GM21717 (cell line): ENCODE data around the gene STX7.
"Not testable (repeated sequence)": the region's sequence is repeated elsewhere in the genome, so short reads cannot be mapped to it uniquely, and the experiment has no call there.

Experiments
- ATAC-seq: cut with Tn5 transposase; IDR thresholded peaks from one replicate; pipeline ENCODE4 v1.9.1; 2021; ENCODE audit warnings: mild to moderate bottlenecking, moderate library complexity; ENCODE audit not compliant: unreplicated experiment

STX7 gene, protein sequence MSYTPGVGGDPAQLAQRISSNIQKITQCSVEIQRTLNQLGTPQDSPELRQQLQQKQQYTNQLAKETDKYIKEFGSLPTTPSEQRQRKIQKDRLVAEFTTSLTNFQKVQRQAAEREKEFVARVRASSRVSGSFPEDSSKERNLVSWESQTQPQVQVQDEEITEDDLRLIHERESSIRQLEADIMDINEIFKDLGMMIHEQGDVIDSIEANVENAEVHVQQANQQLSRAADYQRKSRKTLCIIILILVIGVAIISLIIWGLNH

GRCh38 chr6:132512638-132513632 lies at the start of gene STX7:
STX7 (minus strand) TSS chr6:132513116; CDS start chr6:132503530, 9,586 bp downstream.
- ATAC-seq = peak; percentile 92

DNA sequence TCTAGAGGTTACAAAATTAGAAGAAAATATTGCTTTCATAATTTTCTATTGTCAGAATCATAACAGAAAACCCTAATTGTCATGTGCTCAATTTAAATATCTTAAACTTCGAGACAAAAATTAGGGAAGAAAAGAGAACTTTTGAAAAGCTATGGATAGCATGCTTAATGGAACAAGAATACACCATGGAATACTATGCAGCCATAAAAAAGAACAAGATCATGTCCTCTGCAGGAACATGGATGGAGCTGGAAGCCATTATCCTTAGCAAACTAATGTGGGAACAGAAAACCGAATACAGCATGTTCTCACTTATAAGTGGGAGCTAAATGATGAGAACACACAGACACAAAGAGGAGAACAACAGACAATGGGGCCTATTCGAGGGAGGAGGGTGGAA lies 47.2 kb upstream of the STX7 start:
- ATAC-seq = not testable (repeated sequence)

- ATAC-seq = no peak
Observed at GRCh38 chr6:132552372-132552771, 39.5 kb upstream of the STX7 start, which contains the start of gene TAAR8. TAAR8 (plus strand) TSS chr6:132552672; CDS start chr6:132552693, 21 bp downstream.

GRCh38 chr6:132551214-132551613 lies 38.3 kb upstream of the STX7 start:
- no peak for ATAC-seq

- ATAC-seq = no peak
Observed at GRCh38 chr6:132548746-132549463, 36.0 kb upstream of the STX7 start.

DNA sequence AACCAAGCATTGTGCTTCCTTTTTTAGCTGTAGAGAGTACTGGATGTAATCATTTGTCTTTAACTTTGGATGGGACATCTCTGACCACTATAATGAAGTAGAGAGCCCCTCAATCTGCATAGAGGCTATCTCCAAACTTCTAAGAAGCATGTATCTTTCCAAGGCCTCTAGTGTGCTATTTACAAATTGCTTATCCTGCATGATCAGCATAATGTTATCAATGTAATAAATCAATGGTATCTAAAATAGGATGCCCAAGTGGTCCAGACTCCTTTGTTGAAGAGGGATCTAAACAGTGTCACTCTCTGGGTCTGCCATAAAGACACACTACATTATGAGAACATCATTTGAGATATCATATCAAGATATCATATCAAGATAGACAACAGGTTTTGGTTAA lies 31.9 kb upstream of the STX7 start:
- ATAC-seq = no peak

- no peak for ATAC-seq
Observed at GRCh38 chr6:132537977-132538376, 25.1 kb upstream of the STX7 start, which contains the start of gene TAAR9. TAAR9 (plus strand) TSS chr6:132538277; CDS start chr6:132538290, 13 bp downstream.

DNA sequence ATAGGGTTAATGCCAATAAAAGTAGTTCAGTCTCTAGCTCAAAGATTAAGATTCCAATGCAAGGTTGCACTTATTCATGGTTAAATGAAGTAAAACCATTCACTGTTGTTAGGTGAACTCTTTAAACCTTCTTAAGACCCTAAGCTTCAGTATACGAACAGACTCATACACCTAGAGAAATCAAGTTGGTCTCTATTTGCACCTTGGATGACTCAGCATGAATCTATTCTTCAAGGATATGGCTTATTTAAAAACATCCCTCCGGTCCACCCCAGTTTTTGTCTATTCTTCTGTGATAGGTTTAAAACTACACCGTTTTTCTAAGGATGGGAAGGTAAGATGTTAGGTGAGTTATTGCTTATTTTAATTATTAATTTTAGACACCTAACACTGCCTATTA lies 24.2 kb upstream of the STX7 start:
- no peak for ATAC-seq

- not testable (repeated sequence) for ATAC-seq
Observed at GRCh38 chr6:132534546-132534945, 21.6 kb upstream of the STX7 start.

DNA sequence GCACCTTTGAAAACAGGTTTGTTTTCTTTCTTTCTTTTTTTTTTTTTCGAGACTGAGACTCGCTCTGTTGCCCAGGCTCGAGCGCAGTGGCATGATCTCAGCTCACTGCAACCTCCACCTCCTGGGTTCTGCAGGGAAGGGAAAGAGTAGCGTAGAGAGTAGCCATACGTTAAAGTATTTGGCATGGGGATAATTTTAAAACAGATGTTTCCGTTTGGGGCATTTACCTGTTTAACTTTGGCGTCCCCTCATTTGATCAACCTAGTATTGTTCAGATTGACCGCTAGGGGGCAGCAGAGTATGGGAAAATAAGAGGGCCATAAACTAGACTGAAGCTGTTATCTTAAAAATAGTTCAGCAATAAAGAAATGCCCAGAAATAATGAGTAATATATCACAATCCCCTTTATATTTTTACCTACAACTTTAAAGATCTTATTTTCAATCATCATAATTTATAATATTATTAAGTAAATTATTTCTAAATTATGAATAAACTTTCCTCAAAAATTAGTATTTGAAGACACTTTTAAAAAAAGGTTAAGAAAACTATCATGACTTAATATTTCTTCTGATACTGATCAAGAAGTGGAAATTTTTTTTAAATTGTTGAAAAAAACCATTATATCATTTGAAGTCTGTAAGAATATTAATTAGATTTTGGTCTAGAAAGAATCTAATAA lies 17.5 kb upstream of the STX7 start:
- ATAC-seq = peak; percentile 94

- ATAC-seq = no peak
Observed at GRCh38 chr6:132527791-132528190, 14.9 kb upstream of the STX7 start.

GRCh38 chr6:132526461-132526860 lies 13.5 kb upstream of the STX7 start:
- no peak for ATAC-seq

DNA sequence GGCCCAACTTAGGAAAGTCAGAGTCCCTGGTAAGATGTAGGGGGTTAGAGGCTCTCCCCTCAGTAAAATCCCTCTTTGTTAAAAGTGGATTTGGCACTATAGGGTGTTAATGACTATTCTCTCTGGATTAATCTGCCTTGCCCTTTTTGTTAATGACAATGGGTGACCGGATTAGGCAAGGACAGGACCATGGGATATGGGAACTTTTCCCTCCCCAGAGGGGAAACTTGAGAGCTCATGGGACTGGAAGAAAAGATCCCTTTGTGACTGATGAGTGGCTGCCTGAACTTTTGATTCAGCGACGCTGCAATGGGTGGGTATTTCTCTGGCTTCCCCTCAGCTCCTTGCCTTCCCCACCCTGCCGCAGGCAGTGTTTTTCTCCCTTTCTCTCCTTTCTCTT lies 12.9 kb upstream of the STX7 start:
- ATAC-seq = no peak

- ATAC-seq = no peak
Observed at GRCh38 chr6:132524646-132525045, 11.7 kb upstream of the STX7 start.

DNA sequence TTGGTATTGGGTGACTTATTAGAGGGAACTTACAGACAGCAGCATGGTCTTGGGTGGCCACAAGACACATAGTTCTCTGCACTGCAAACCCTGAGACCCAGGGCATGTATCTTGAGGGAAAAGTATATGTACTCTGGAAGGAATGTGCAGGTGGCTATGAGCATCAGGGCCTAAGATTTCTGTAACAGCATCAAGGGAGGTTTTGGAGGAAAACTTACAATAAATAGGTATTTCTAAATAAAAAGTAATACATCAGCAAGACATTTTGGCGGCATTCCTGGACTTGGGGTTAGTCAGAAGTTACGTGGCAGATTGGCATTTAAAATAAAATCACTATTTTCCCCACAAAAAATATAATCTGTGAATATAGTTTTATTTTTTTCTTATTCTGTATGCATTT lies 8.0 kb upstream of the STX7 start:
- no peak for ATAC-seq

DNA sequence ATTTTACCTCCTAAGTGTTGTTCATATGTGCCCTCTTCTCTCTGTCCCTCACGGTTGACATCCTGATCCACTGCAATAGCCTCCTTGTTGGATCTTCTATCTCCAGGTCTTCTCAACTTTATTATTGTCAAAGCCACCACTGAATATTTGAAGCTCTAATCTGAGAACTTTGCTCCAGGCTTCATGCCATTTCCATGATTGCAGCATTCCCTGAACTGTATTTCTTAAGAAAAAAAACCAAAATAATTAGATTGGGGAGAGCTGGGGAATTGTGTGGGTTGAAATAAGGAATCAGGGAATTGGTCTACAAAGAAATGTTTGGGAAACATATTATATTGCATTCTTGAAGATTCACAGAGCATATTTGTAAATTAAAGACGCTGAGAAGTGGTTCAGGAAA lies 2.5 kb upstream of the STX7 start:
- no peak for ATAC-seq

DNA sequence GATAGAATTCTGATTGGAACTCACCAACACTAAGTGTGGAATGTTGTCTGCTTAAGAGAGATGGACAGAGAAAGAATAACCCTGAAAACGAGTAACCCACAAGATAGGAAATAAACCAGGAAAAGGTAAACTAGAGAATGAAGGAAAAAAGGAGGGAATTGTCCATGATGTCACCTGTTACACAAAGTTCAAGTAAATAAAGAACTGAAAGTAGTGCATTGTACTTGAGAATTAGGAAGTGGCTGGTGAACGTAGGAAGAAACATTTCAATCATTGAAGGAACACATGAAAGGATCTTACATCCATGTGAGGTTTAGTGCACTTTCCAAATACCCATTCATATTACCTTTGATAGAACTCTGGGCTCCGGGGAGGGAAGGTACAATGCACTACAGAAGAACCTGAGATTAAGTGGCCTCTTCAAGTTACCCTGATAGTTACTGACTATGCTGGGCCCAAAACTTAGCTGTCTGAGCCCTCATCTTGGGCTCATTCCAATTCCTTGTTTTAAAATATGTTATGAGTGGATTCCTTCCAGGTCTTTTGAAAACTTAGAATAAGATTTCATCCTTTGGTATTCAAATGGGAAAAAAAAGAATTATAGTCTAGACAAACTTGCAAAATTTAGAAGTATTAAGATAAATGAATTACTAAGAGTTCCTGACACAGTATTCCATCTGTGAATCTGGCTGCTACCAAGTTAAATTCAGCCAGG lies 1.1 kb upstream of the STX7 start:
- ATAC-seq = no peak

DNA sequence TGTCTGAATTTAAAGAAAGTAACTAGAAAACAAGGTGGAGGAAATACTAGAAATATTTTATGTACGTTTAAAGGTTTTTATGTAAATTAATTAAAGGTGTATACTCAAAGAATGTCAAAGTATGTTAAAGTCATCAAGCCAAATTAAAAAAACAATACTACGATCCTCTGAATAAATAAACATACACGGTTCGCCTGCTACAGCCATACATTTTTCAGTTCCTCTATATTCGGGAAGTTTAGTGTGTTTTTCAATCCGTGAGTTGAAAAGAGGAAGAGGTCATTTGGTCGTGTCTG lies 626 bp downstream of the STX7 start:
- ATAC-seq = no peak

- no peak for ATAC-seq
Observed at GRCh38 chr6:132511831-132512220, 1.1 kb downstream of the STX7 start.

DNA sequence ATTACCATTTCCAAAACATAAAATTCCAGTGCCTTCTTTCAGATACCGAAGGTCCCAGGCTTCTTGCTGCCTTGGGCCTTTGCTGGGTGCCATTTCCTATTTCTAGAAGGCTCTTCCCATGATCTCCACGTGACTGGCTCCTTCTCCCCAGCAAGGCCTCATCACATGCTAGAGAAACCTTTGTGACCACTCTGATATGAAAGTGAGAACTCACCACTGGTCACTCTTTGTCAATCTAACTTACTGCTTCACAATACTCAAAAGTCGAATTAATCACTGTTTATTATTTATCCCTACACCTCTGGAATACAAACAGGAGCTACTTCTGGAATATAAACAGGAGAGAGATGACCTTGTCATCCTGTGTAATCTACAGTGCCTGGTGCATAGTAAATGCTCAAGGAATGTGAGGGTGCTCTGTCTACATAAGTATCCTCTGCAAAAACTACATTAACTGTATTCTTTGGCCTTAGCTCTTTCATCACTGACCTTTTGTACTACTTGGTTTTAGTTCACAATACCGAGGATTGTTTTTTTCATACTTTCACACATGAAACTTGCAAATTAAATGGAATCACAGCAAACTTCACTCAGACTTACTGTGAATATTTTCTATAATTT lies 1.6 kb downstream of the STX7 start:
- no peak for ATAC-seq
